ENCODE results near the gene FBXO15. TPM values are rescaled to one million over a fixed set of nuclear protein-coding genes. Genes with fewer than 3 reads are reported as not detected.

Gene FBXO15
- total and polyA plus RNA-seq, 2 of the 8 experiments (the other 6 are each of a cell fraction or from before 2014, with no cell fraction given): 0.84 to 0.85 TPM

DNA sequence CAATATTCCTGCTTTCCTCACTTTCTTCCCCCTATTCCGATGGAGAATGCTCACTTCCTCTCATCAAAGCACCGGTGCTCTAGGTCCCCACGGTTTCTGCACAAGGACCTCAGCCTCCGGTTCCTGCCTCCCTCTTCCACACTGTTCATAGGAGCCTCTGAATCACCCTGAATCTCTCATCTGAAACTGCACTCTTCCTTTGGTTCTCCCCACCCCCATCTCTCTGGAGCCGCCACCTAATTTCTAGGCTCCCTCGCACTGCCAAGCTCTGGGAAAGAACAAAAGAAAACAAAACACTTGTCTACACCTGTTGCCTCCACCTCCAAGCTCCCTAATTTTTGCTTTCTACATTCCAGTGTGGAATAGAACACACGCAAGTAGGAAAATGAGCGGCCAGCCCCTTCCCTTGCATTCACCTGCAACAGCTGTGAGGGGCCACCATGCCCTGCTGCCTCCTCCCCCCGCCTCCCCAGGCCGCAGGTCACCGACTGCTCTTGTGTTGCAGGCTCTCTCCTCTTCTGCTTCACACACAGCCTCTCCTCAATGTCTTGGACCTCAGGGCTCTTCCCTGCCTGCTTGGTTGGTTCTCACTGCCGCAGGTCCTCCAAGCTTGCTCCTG, 9.6 kb downstream of the FBXO15 start (continued):
- TF ChIP-seq, protein P1, sequence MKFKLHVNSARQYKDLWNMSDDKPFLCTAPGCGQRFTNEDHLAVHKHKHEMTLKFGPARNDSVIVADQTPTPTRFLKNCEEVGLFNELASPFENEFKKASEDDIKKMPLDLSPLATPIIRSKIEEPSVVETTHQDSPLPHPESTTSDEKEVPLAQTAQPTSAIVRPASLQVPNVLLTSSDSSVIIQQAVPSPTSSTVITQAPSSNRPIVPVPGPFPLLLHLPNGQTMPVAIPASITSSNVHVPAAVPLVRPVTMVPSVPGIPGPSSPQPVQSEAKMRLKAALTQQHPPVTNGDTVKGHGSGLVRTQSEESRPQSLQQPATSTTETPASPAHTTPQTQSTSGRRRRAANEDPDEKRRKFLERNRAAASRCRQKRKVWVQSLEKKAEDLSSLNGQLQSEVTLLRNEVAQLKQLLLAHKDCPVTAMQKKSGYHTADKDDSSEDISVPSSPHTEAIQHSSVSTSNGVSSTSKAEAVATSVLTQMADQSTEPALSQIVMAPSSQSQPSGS (IDR thresholded peaks at IDR 0.05; ENCODE audit: low read length): no peak
- no peak for TF ChIP-seq BCL11A (IDR thresholded peaks at IDR 0.05; ENCODE audit: low read depth in 2 of 2, low read length in 2 of 2)
